Neuronal stem cell (in vitro differentiated cells): Measurements from ENCODE around the gene HSD3B2. TPM values are rescaled to one million over a fixed set of nuclear protein-coding genes. Genes with fewer than 3 reads are reported as not detected.
A peak's percentile ranks its signal among the peaks of the same experiment; 100 is the strongest.

ENCODE experiments used
- DNase-seq: peaks from one replicate; pipeline ENCODE4 v3.0.0-alpha.2; 2013; ENCODE audit warnings: low spot score
- H2AFZ ChIP-seq: one replicate; pipeline ENCODE4 v1.6.1; 2013; ENCODE audit warnings: mild to moderate bottlenecking, low read length, inconsistent platforms
- H2AK5ac ChIP-seq: 2 replicates; pipeline ENCODE4 v1.6.1; 2013; ENCODE audit warnings: low read depth, mild to moderate bottlenecking, inconsistent platforms, low read length, moderate library complexity, mixed read lengths
- H2BK120ac ChIP-seq: 2 replicates; pipeline ENCODE4 v1.6.1; 2013; ENCODE audit warnings: low read depth, mild to moderate bottlenecking, inconsistent platforms, low read length, moderate library complexity, mixed read lengths
- H2BK12ac ChIP-seq: one replicate; pipeline ENCODE4 v1.6.1; 2013; ENCODE audit warnings: low read length, inconsistent platforms
- H2BK15ac ChIP-seq: 2 replicates; pipeline ENCODE4 v1.6.1; 2013; ENCODE audit warnings: mild to moderate bottlenecking, low read length, inconsistent platforms, mixed read lengths
- H2BK5ac ChIP-seq: one replicate; pipeline ENCODE4 v1.6.1; 2013; ENCODE audit warnings: inconsistent platforms, mild to moderate bottlenecking, low read length, moderate library complexity
- H3K14ac ChIP-seq: one replicate; pipeline ENCODE4 v1.6.1; 2013; ENCODE audit warnings: low read length, inconsistent platforms
- H3K18ac ChIP-seq: 2 replicates; pipeline ENCODE4 v1.6.1; 2013; ENCODE audit warnings: low read length, inconsistent platforms
- H3K23ac ChIP-seq: 2 replicates; pipeline ENCODE4 v1.6.1; 2013; ENCODE audit warnings: low read depth, mild to moderate bottlenecking, mixed read lengths, low read length, inconsistent platforms; ENCODE audit not compliant: poor library complexity
- H3K27ac ChIP-seq: replicated peaks from 3 replicates; pipeline ENCODE4 v1.5.1; 2013; ENCODE audit warnings: low read length, inconsistent platforms
- H3K27me3 ChIP-seq, 3 experiments: 2 replicates each; pipeline ENCODE4 v1.6.1; 2013; ENCODE audit warnings: low read length in 3 of 3, mild to moderate bottlenecking in 2 of 3, inconsistent platforms in 1 of 3, low read depth in 1 of 3, mixed read lengths in 1 of 3, moderate library complexity in 1 of 3; ENCODE audit not compliant: control insufficient read depth in 3 of 3, insufficient read depth in 3 of 3
- H3K36me3 ChIP-seq, 2 donors: replicated peaks in 1 of 2; 2 replicates each; pipeline ENCODE4 v1.6.1; 2013; ENCODE audit warnings: low read length in 2 of 2; ENCODE audit not compliant: control insufficient read depth in 2 of 2, insufficient read depth in 2 of 2
- H3K4ac ChIP-seq: 2 replicates; pipeline ENCODE4 v1.6.1; 2013; ENCODE audit warnings: inconsistent platforms, mild to moderate bottlenecking, low read length, moderate library complexity
- H3K4me1 ChIP-seq, 2 donors: 1 replicate in 1 of 2; 2 replicates in 1 of 2; pipeline ENCODE4 v1.6.1; 2013; ENCODE audit warnings: low read length in 2 of 2, low read depth in 1 of 2; ENCODE audit not compliant: control insufficient read depth in 2 of 2, insufficient read depth in 1 of 2
- H3K4me2 ChIP-seq: one replicate; pipeline ENCODE4 v1.6.1; 2013; ENCODE audit warnings: mild to moderate bottlenecking, low read length, inconsistent platforms; ENCODE audit not compliant: insufficient read depth, poor library complexity, severe bottlenecking
- H3K4me3 ChIP-seq, 2 donors: 2 replicates each; pipeline ENCODE4 v1.5.1; 2013; ENCODE audit warnings: low read length in 2 of 2, mild to moderate bottlenecking in 2 of 2, inconsistent platforms in 1 of 2, moderate library complexity in 1 of 2
- H3K79me1 ChIP-seq: one replicate; pipeline ENCODE4 v1.6.1; 2013; ENCODE audit warnings: low read depth, mild to moderate bottlenecking, inconsistent platforms, low read length, moderate library complexity
- H3K9ac ChIP-seq: one replicate; pipeline ENCODE4 v1.6.1; 2013; ENCODE audit warnings: mild to moderate bottlenecking, low read depth, low read length, inconsistent platforms; ENCODE audit not compliant: poor library complexity
- H3K9me3 ChIP-seq, 2 donors: replicated peaks in 1 of 2; 2 replicates each; pipeline versions ENCODE3 to v1.6.1; 2013; ENCODE audit warnings: low read length in 2 of 2, mild to moderate bottlenecking in 2 of 2, inconsistent platforms in 1 of 2, low read depth in 1 of 2, mixed read lengths in 1 of 2, moderate library complexity in 1 of 2; ENCODE audit not compliant: control insufficient read depth in 2 of 2, insufficient read depth in 1 of 2
- H4K8ac ChIP-seq: one replicate; pipeline ENCODE4 v1.6.1; 2013; ENCODE audit warnings: low read depth, mild to moderate bottlenecking, inconsistent platforms, low read length, moderate library complexity
- H4K91ac ChIP-seq: one replicate; pipeline ENCODE4 v1.6.1; 2013; ENCODE audit warnings: low read length, low read depth, mild to moderate bottlenecking, inconsistent platforms; ENCODE audit not compliant: poor library complexity
- WGBS, 2 donors: extraction: QIAGEN DNeasy Blood & Tissue Kit; methylation state at CpG; one replicate each; pipeline ENCODE4 v1.1.7; 2013; ENCODE audit warnings: missing lambda C conversion rate in 2 of 2, mixed read lengths in 1 of 2; ENCODE audit not compliant: insufficient read length in 2 of 2, insufficient replicate concordance in 1 of 2; ENCODE audit errors: extremely low coverage in 2 of 2; 5-methylcytosine and 5-hydroxymethylcytosine counted together
- polyA plus RNA-seq, 2 experiments: library from polyadenylated mRNA; stranded (reverse); fragments of 200-250 nt; gene quantifications; one replicate each; pipeline ENCODE4 v1.2.3, GENCODE V29; 2013

Gene HSD3B2
- polyA plus RNA-seq (2013, experiment 1 of 2) = not detected
- polyA plus RNA-seq (2013, experiment 2 of 2) = 0.03 TPM

GRCh38 chr1:119414950-119415349 lies at the start of gene HSD3B2:
TSS of gene HSD3B2 (plus strand) at chr1:119415150. CDS start at chr1:119415420, 270 bp downstream.
- Histone ChIP-seq H3K23ac (no peak within 1 kb of the TSS), H3K27me3 (no peaks in the 10 kb centered on the region), H3K4me2 (no peak within 1 kb of the TSS), H2BK15ac (no peak within 1 kb of the TSS), H4K91ac (no peak within 1 kb of the TSS), H3K27ac (no peak within 1 kb of the TSS), H2BK12ac (no peak within 1 kb of the TSS), H3K18ac (no peak within 1 kb of the TSS), H3K9me3 (no peaks in the 10 kb centered on the region), H3K4ac (no peak within 1 kb of the TSS), H2BK5ac (no peak within 1 kb of the TSS), H3K14ac (no peak within 1 kb of the TSS), H3K36me3 (no peaks in the 10 kb centered on the region), H4K8ac (no peak within 1 kb of the TSS), H2AFZ (no peak within 1 kb of the TSS), H3K4me1 (no peaks in the 10 kb centered on the region), H3K79me1 (no peaks in the 10 kb centered on the region), H2AK5ac (no peak within 1 kb of the TSS), H3K4me3 (no peak within 1 kb of the TSS), H2BK120ac (no peak within 1 kb of the TSS), H3K9ac (no peak within 1 kb of the TSS)
- no CpG with 5 or more reads among the region's 2 CpGs for WGBS, 2 donors
- DNase-seq = no peak

GRCh38 chr1:119366424-119366823 lies 48.5 kb upstream of the HSD3B2 start:
- H3K27ac ChIP-seq = no peak overlapping the region

DNA sequence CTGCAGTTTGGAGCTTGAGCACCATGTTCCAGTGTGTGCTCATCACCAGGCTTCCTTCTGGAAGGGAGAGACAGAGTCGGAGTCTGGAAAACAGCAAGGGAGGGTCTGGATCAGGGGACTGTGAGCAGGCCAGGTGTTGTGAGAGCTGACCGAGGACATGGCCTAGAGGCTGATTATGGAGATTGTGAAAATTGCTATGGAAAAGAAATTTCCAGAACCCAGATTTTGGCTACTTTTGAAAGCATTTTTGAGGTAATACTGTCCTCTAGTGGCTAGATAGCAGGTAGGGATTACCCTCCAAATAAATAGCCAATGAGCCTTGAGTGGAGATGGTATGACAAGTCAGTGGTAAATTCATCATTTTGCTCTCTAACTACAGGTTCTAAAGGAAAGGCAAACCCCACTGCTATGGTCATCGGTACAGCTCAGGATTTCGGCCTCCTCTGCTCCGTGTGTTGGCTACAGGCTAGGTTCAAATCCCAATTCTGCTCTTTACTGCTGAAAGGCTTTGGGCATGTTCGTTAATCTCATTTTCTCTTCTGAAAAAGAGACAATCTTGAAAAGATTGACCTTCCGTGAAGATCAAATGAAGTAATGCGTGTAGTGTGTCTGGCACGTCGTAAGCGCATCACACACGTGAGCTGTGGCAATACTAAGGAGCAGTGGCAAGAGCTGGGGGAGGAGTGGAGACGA lies 47.4 kb upstream of the HSD3B2 start:
- H3K27ac ChIP-seq = no peak overlapping the region
- no peak overlapping the region for H2AFZ ChIP-seq
- H3K9ac ChIP-seq = no peak overlapping the region
- no peak overlapping the region for H2BK15ac ChIP-seq
- H3K27me3 ChIP-seq = peaks cover 0 to 5% (median 0%) of the 10 kb centered on the region in 3 experiments
- H3K18ac ChIP-seq = peak overlapping the region; percentile 24
- no CpG with 5 or more reads among the region's 13 CpGs for WGBS, 2 donors
- H4K8ac ChIP-seq = no peak overlapping the region
- H3K9me3 ChIP-seq = no peaks in the 10 kb centered on the region
- no peak overlapping the region for H3K14ac ChIP-seq
- H3K23ac ChIP-seq = no peak overlapping the region
- no peaks in the 10 kb centered on the region for H3K4me1 ChIP-seq
- DNase-seq = peak; percentile 37
- no peak overlapping the region for H3K4ac ChIP-seq
- no peak overlapping the region for H2BK12ac ChIP-seq
- H2AK5ac ChIP-seq = no peak overlapping the region
- no peak overlapping the region for H2BK120ac ChIP-seq
- H2BK5ac ChIP-seq = no peak overlapping the region
- no peaks in the 10 kb centered on the region for H3K79me1 ChIP-seq
- no peak overlapping the region for H3K4me2 ChIP-seq
- H3K36me3 ChIP-seq = no peaks in the 10 kb centered on the region
- H4K91ac ChIP-seq = no peak overlapping the region
- no peak overlapping the region for H3K4me3 ChIP-seq

More at GRCh38 chr1:119366424-119366823, 48.5 kb upstream of the HSD3B2 start:
- Histone ChIP-seq H2BK5ac (no peak overlapping the region), H3K4ac (no peak overlapping the region), H4K91ac (no peak overlapping the region), H3K79me1 (no peaks in the 10 kb centered on the region), H2AFZ (no peak overlapping the region), H3K23ac (no peak overlapping the region), H2BK12ac (no peak overlapping the region), H3K9ac (no peak overlapping the region), H4K8ac (no peak overlapping the region), H2BK15ac (no peak overlapping the region), H3K4me1 (no peaks in the 10 kb centered on the region), H3K9me3 (no peaks in the 10 kb centered on the region), H2AK5ac (no peak overlapping the region), H3K27me3 (peaks cover 0 to 5% (median 0%) of the 10 kb centered on the region in 3 experiments), H3K18ac (no peak overlapping the region), H3K4me2 (no peak overlapping the region), H3K14ac (no peak overlapping the region), H3K4me3 (no peak overlapping the region), H2BK120ac (no peak overlapping the region), H3K36me3 (no peaks in the 10 kb centered on the region)
- no peak for DNase-seq
- no CpG with 5 or more reads among the region's 3 CpGs for WGBS, 2 donors

GRCh38 chr1:119368554-119368953 lies 46.4 kb upstream of the HSD3B2 start, which contains the start of gene HAO2:
TSS of gene HAO2 (plus strand) at chr1:119368785. CDS start at chr1:119381086, 12,301 bp downstream.
- no peak within 1 kb of the TSS for H3K23ac ChIP-seq
- no peak within 1 kb of the TSS for H3K4ac ChIP-seq
- no peak within 1 kb of the TSS for H4K8ac ChIP-seq
- no peak within 1 kb of the TSS for H3K9ac ChIP-seq
- no peaks in the 10 kb centered on the region for H3K9me3 ChIP-seq
- H2BK5ac ChIP-seq = no peak within 1 kb of the TSS
- no peak within 1 kb of the TSS for H3K18ac ChIP-seq
- no peak within 1 kb of the TSS for H2AFZ ChIP-seq
- no peak within 1 kb of the TSS for H3K27ac ChIP-seq
- H3K27me3 ChIP-seq = peaks cover 0 to 5% (median 0%) of the 10 kb centered on the region in 3 experiments
- no peak within 1 kb of the TSS for H2BK12ac ChIP-seq
- no peak within 1 kb of the TSS for H2AK5ac ChIP-seq
- H3K14ac ChIP-seq = no peak within 1 kb of the TSS
- no peak within 1 kb of the TSS for H2BK15ac ChIP-seq
- no peak within 1 kb of the TSS for H3K4me2 ChIP-seq
- H2BK120ac ChIP-seq = no peak within 1 kb of the TSS
- H3K79me1 ChIP-seq = no peaks in the 10 kb centered on the region
- no peaks in the 10 kb centered on the region for H3K4me1 ChIP-seq
- no CpG with 5 or more reads among the region's 2 CpGs for WGBS, 2 donors
- no peak within 1 kb of the TSS for H4K91ac ChIP-seq
- DNase-seq = no peak
- no peaks in the 10 kb centered on the region for H3K36me3 ChIP-seq
- no peak within 1 kb of the TSS for H3K4me3 ChIP-seq
